Peyer's patch (tissue), 4 donors: ENCODE results near the gene CACNA2D3.

Experiments
- POLR2A ChIP-seq, 2 donors: fragments of 450-650 bp; IDR thresholded peaks; one replicate each; pipeline ENCODE4 v1.5.1; 2017; ENCODE audit warnings: antibody characterized with exemption in 2 of 2, mild to moderate bottlenecking in 2 of 2, moderate library complexity in 2 of 2
- TF ChIP-seq, protein P1 (sequence below), 6 experiments: fragments of 450-650 bp in 4 of 6; fragments of 200-600 bp in 2 of 6; sonication (generic) in 1 of 6; IDR thresholded peaks; one replicate each; pipeline ENCODE4 v1.5.1; 2017 to 2019; ENCODE audit warnings: antibody characterized with exemption in 6 of 6, mild to moderate bottlenecking in 3 of 6, moderate library complexity in 1 of 6

DNA sequence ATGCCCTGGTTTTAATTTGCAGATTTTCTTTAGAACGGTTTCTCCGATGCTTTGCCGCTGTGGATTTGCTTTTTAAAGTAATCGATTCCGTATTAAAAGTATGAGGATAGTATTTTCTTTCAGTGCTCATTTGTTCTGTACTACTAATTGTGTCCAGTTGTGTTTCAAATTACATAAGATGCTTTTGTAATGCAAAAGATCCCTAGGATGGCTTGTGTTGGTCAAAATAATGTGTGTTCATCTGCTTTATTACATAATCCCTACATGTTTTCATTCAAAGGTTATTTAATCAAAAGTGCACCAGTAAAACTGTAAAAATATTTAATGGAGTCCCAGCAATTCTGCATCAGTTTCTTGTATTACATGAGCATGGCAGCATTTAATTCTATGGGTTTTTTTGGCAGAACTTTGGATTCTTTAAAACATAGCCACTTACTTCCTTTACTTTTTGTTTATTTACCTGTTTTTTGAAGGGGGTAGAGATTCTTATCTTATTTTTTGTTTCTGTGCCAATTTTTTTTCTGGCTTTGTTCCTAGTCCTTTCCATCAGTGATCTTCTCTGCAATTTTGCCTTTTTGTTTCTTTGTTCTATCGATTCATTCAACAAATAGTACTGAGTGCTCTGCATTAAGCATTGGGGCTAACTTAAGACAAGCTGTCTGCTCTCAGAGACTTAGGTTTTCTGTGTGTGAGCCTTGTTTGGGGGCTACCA lies 452.7 kb downstream of the CACNA2D3 start:
- TF ChIP-seq, protein P1, sequence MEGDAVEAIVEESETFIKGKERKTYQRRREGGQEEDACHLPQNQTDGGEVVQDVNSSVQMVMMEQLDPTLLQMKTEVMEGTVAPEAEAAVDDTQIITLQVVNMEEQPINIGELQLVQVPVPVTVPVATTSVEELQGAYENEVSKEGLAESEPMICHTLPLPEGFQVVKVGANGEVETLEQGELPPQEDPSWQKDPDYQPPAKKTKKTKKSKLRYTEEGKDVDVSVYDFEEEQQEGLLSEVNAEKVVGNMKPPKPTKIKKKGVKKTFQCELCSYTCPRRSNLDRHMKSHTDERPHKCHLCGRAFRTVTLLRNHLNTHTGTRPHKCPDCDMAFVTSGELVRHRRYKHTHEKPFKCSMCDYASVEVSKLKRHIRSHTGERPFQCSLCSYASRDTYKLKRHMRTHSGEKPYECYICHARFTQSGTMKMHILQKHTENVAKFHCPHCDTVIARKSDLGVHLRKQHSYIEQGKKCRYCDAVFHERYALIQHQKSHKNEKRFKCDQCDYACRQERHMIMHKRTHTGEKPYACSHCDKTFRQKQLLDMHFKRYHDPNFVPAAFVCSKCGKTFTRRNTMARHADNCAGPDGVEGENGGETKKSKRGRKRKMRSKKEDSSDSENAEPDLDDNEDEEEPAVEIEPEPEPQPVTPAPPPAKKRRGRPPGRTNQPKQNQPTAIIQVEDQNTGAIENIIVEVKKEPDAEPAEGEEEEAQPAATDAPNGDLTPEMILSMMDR (IDR thresholded peaks at IDR 0.05): no peak
- no peak for TF ChIP-seq POLR2A (IDR thresholded peaks at IDR 0.05)
